Amygdala (tissue), 56 donors: ENCODE measurements around the gene NDNF.
A peak's percentile ranks its signal among the peaks of the same experiment; 100 is the strongest.

Experiments
- DNase-seq, 56 donors: peaks; one replicate each; lab custom pipeline; 2025; lab: John Stamatoyannopoulos, UW

The NDNF gene

GRCh38 chr4:121071640-121072223, 603 bp downstream of the NDNF start:
- no peak for DNase-seq

- DNase-seq, result peak in 2 of 56 donors; percentile 4
These were observed 1.4 kb downstream of the NDNF start for GRCh38 chr4:121070696-121071639.

GRCh38 chr4:121070274-121070673, 2.1 kb downstream of the NDNF start:
- DNase-seq, result no peak

GRCh38 chr4:121069430-121069829, 2.9 kb downstream of the NDNF start:
- DNase-seq, result no peak

- DNase-seq, result no peak
These were observed 7.9 kb downstream of the NDNF start for GRCh38 chr4:121064482-121064881.

GRCh38 chr4:121062521-121062920, 9.8 kb downstream of the NDNF start:
- no peak for DNase-seq

- no peak for DNase-seq
These were observed 10.5 kb downstream of the NDNF start for GRCh38 chr4:121061861-121062260.

GRCh38 chr4:121061215-121061614, 11.1 kb downstream of the NDNF start:
- no peak for DNase-seq

- no peak for DNase-seq
These were observed 14.8 kb downstream of the NDNF start for GRCh38 chr4:121057466-121057922.

GRCh38 chr4:121056066-121056465, 16.3 kb downstream of the NDNF start:
- DNase-seq, result no peak

- DNase-seq, result no peak
These were observed 18.0 kb downstream of the NDNF start for GRCh38 chr4:121054373-121054772.

GRCh38 chr4:121053601-121054143, 18.7 kb downstream of the NDNF start:
- no peak for DNase-seq

GRCh38 chr4:121050300-121050699, 22.0 kb downstream of the NDNF start:
- no peak for DNase-seq

GRCh38 chr4:121049072-121049599, 23.2 kb downstream of the NDNF start:
- no peak for DNase-seq

GRCh38 chr4:121048165-121048564, 24.2 kb downstream of the NDNF start:
- no peak for DNase-seq

GRCh38 chr4:121041307-121042090, 30.8 kb downstream of the NDNF start:
- no peak for DNase-seq

- peak in 1 of 56 donors; percentile 9 for DNase-seq
These were observed 38.3 kb downstream of the NDNF start for GRCh38 chr4:121034017-121034416.

GRCh38 chr4:121030711-121031110, 41.6 kb downstream of the NDNF start:
- DNase-seq, result no peak

GRCh38 chr4:121030131-121030530, 42.2 kb downstream of the NDNF start:
- no peak for DNase-seq

- no peak for DNase-seq
These were observed 46.3 kb downstream of the NDNF start for GRCh38 chr4:121026034-121026433.
